Sigmoid colon (tissue), 7 donors: ENCODE measurements around the gene KCNA2. TPM values are rescaled to one million over a fixed set of nuclear protein-coding genes. Genes with fewer than 3 reads are reported as not detected.
A peak's percentile ranks its signal among the peaks of the same experiment; 100 is the strongest.

Experiments used
- DNase-seq: peaks from one replicate; pipeline ENCODE4 v3.0.0-alpha.2; 2019
- H3K27ac ChIP-seq, 4 donors: fragments of 200-600 bp; sonication (generic); one replicate each; pipeline ENCODE4 v1.5.1; 2016 to 2019; ENCODE audit warnings: mild to moderate bottlenecking in 1 of 4
- H3K27me3 ChIP-seq, 3 donors: fragments of 200-600 bp; sonication (generic); one replicate each; pipeline ENCODE4 v1.5.1; 2019; ENCODE audit warnings: mild to moderate bottlenecking in 1 of 3
- H3K36me3 ChIP-seq, 4 donors: fragments of 200-600 bp; sonication (generic); one replicate each; pipeline ENCODE4 v1.5.1; 2016 to 2019
- H3K4me1 ChIP-seq, 4 donors: fragments of 200-600 bp; sonication (generic); one replicate each; pipeline ENCODE4 v1.5.1; 2017 to 2019
- H3K4me3 ChIP-seq, 4 donors: fragments of 200-600 bp; sonication (generic); one replicate each; pipeline ENCODE4 v1.5.1; 2017 to 2019; ENCODE audit warnings: mild to moderate bottlenecking in 2 of 4, moderate library complexity in 1 of 4
- H3K9me3 ChIP-seq, 4 donors: fragments of 200-600 bp in 3 of 4; sonication (generic) in 3 of 4; one replicate each; pipeline versions ENCODE4 v1.5.1 to v1.6.1; 2013 to 2019
- EP300 ChIP-seq, 4 donors: sonication (generic); formaldehyde crosslinking; IDR thresholded peaks; one replicate each; pipeline ENCODE4 v1.6.1; 2017; ENCODE audit warnings: antibody characterized with exemption in 4 of 4
- POLR2A ChIP-seq, 2 donors: fragments of 450-650 bp; IDR thresholded peaks; one replicate each; pipeline ENCODE4 v1.6.1; 2016; ENCODE audit warnings: antibody characterized with exemption in 2 of 2, mild to moderate bottlenecking in 2 of 2, moderate library complexity in 2 of 2
- POLR2AphosphoS5 ChIP-seq, 4 donors: sonication (generic); formaldehyde crosslinking; IDR thresholded peaks; one replicate each; pipeline ENCODE4 v1.6.1; 2017; ENCODE audit warnings: antibody characterized with exemption in 4 of 4
- WGBS, 2 donors: extraction: QIAGEN DNeasy Blood & Tissue Kit; methylation state at CpG; one replicate each; pipeline ENCODE4 v1.1.7; 2013; 5-methylcytosine and 5-hydroxymethylcytosine counted together
- intact Hi-C: fragments of 100-400 bp; cut with DNase I; formaldehyde crosslinking; loops from one replicate; pipeline ENCODE4 v1.15.1; 2023
- polyA plus RNA-seq, 3 donors: library from polyadenylated mRNA; stranded (reverse); fragments of 200-250 nt; gene quantifications; one replicate each; pipeline ENCODE4 v1.2.3, GENCODE V29; 2013
- total RNA-seq, 4 donors: library from RNA; depleted of rRNA; stranded (reverse); fragments of >200 nt; gene quantifications; one replicate each; pipeline ENCODE4 v1.1.0, GENCODE V29; 2016
- TF ChIP-seq, protein P1 (sequence below), 4 experiments: fragments of 450-650 bp in 3 of 4; fragments of 200-600 bp in 1 of 4; IDR thresholded peaks; one replicate each; pipeline ENCODE4 v1.5.1; 2016 to 2019; ENCODE audit warnings: antibody characterized with exemption in 4 of 4, mild to moderate bottlenecking in 3 of 4, moderate library complexity in 2 of 4
- donor health status: healthy with polysubstance abuse.
- donor health status: Bipolar disorder and iron deficiency.
- donor health status: healthy.

The KCNA2 gene
- total and polyA plus RNA-seq, 7 donors: under 0.01 to 5.8 (median 1.2) TPM; not detected in 1

DNA sequence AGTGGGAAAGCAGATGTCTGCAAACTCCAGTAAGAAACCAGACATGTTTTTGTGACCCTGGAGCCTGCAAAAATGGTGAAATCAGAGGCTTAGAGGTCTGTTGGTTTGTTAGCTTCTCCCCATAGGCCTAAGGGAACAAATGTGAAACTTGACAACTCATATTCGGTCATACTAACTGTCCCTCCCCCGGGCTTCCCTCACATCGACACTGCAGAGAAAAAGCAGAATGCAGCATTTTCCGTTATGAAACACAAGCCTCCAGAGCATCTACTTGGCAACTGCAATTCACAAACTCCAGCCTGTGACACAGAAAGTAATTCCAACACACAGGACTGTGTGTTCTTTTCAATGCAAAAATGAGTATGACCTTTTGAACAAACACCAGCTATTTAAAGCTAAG, 3.7 kb downstream of the KCNA2 start:
- peaks cover 0 to 20% (median 19%) of the 10 kb centered on the region in 4 donors for H3K4me1 ChIP-seq
- H3K27ac ChIP-seq: no peak overlapping the region
- peak; percentile 63 for DNase-seq

DNA sequence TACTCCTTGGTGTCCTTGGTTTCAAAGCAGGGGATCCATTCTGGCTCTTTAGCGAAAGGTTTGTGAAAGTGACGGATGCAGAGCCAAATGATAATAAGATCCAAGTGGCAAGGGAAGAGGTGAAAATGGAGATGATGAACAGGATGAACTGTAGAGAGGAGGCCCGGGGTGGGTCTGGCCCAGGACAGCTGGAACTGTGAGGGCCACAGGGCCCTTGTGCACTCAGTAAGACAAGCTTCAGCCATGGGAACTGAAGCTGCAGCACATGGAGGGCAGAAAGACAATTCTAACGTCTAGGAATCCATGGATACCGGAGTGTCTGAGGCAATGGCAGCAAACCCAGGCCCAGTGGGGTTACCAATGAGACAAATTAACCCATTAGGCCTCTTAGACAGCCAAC, 4.8 kb downstream of the KCNA2 start:
- intact Hi-C loops: no loop called here
- WGBS, 2 donors: 76 to 89% methylated on average over 5 of the region's 5 CpGs
- no peak overlapping the region for H3K27ac ChIP-seq
- TF ChIP-seq POLR2AphosphoS5 (IDR thresholded peaks at IDR 0.05) (no peak), POLR2A (IDR thresholded peaks at IDR 0.05) (no peak), EP300 (IDR thresholded peaks at IDR 0.05) (no peak)
- TF ChIP-seq, protein P1, sequence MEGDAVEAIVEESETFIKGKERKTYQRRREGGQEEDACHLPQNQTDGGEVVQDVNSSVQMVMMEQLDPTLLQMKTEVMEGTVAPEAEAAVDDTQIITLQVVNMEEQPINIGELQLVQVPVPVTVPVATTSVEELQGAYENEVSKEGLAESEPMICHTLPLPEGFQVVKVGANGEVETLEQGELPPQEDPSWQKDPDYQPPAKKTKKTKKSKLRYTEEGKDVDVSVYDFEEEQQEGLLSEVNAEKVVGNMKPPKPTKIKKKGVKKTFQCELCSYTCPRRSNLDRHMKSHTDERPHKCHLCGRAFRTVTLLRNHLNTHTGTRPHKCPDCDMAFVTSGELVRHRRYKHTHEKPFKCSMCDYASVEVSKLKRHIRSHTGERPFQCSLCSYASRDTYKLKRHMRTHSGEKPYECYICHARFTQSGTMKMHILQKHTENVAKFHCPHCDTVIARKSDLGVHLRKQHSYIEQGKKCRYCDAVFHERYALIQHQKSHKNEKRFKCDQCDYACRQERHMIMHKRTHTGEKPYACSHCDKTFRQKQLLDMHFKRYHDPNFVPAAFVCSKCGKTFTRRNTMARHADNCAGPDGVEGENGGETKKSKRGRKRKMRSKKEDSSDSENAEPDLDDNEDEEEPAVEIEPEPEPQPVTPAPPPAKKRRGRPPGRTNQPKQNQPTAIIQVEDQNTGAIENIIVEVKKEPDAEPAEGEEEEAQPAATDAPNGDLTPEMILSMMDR (IDR thresholded peaks at IDR 0.05): no peak
- peaks cover 0 to 10% (median 9%) of the 10 kb centered on the region in 4 donors for H3K4me1 ChIP-seq
- H3K36me3 ChIP-seq: no peaks in the 10 kb centered on the region
- DNase-seq: no peak
- no peak overlapping the region for H3K4me3 ChIP-seq
- no peaks in the 10 kb centered on the region for H3K9me3 ChIP-seq
- peaks cover 0 to 5% (median 2%) of the 10 kb centered on the region in 3 donors for H3K27me3 ChIP-seq

More for the DNA sequence above, 3.7 kb downstream of the KCNA2 start:
- Histone ChIP-seq H3K4me3 (no peak overlapping the region), H3K9me3 (no peaks in the 10 kb centered on the region), H3K27me3 (peaks cover 0 to 17% (median 13%) of the 10 kb centered on the region in 3 donors), H3K36me3 (no peaks in the 10 kb centered on the region)
- TF ChIP-seq POLR2A (IDR thresholded peaks at IDR 0.05): no peak
- TF ChIP-seq, protein P1 (IDR thresholded peaks at IDR 0.05): no peak
- TF ChIP-seq POLR2AphosphoS5 (IDR thresholded peaks at IDR 0.05): peak in 1 of 4 donors; percentile 18
- TF ChIP-seq EP300 (IDR thresholded peaks at IDR 0.05): no peak
- WGBS, 2 donors: 79 to 92% methylated on average over 4 of the region's 4 CpGs
- intact Hi-C loops: no loop called here

DNA sequence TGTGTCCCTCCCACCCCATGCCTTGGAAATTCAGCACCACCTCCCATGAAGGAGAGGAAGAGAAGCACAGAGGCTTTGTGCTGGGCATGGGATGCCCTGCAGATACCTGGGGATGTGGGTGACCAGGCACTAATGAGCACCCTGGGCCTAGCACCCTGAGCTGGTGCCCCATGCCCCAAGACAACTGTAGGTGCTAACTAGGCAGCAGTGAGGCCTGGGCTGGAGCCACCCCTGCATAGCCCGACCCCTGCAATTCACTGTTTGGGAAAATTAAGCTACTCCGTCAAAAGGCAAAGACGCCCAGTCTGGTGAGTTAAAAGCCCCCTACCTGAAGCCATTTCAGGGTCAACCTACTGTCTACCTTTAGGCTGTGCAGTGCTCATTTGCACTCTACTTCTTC, 5.4 kb downstream of the KCNA2 start:
- H3K36me3 ChIP-seq: no peaks in the 10 kb centered on the region
- no peak overlapping the region for H3K27ac ChIP-seq
- TF ChIP-seq, protein P1 (IDR thresholded peaks at IDR 0.05): no peak
- TF ChIP-seq POLR2A (IDR thresholded peaks at IDR 0.05) (no peak), EP300 (IDR thresholded peaks at IDR 0.05) (no peak), POLR2AphosphoS5 (IDR thresholded peaks at IDR 0.05) (no peak)
- no peak overlapping the region for H3K4me3 ChIP-seq
- H3K4me1 ChIP-seq: peaks cover 0 to 4% (median 3%) of the 10 kb centered on the region in 4 donors
- H3K27me3 ChIP-seq: peaks cover 0 to 5% (median 0%) of the 10 kb centered on the region in 3 donors
- intact Hi-C loops: no loop called here
- H3K9me3 ChIP-seq: no peaks in the 10 kb centered on the region
- DNase-seq: no peak
- 95% methylated on average over 3 of the region's 3 CpGs for WGBS, 2 donors

DNA sequence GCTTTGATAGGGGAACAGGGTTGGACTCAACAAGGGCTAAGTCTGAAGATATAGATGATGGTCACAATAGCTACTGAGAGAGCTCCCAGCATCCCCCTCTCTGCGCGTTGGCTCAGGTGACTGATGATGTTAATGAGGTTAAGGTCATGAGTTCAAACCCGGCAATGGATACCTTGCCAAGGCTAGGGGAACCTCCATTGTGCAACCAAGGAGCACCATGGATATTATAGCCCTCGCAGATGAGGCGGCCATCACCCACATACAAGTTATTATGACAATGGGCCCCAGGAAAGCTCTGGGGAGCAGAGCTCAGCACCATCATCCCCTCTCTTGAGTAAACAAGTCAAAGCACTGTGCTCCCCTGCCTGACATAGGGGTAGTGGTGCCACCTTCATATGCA, 8.2 kb downstream of the KCNA2 start:
- DNase-seq: no peak
- H3K27ac ChIP-seq: no peak overlapping the region
- H3K4me1 ChIP-seq: no peaks in the 10 kb centered on the region
- 95 to 98% methylated on average over 5 of the region's 5 CpGs for WGBS, 2 donors
- H3K27me3 ChIP-seq: no peaks in the 10 kb centered on the region
- H3K4me3 ChIP-seq: no peak overlapping the region
- TF ChIP-seq, protein P1 (IDR thresholded peaks at IDR 0.05): no peak
- TF ChIP-seq POLR2A (IDR thresholded peaks at IDR 0.05) (no peak), EP300 (IDR thresholded peaks at IDR 0.05) (no peak), POLR2AphosphoS5 (IDR thresholded peaks at IDR 0.05) (no peak)
- H3K36me3 ChIP-seq: no peaks in the 10 kb centered on the region
- intact Hi-C loops: no loop called here
- no peaks in the 10 kb centered on the region for H3K9me3 ChIP-seq

DNA sequence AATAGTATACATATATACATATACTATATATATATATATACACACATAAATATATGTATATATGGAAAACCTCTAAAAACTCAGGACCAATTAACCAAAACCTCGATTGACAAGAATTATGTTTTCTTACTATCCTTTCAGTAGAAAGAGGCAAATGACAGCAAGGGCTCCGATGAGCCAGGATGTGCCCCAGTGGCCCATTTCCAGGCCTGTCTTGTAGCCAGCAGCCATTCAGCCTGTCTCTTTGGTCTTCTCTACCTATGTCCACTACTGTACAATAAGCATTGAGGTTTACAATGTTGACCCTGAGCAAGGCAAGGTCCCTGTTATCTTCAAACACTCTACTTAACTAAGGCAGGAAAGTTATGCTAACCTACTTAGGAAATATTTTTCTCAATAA, 9.8 kb downstream of the KCNA2 start:
- H3K27me3 ChIP-seq: no peaks in the 10 kb centered on the region
- no peaks in the 10 kb centered on the region for H3K9me3 ChIP-seq
- TF ChIP-seq POLR2AphosphoS5 (IDR thresholded peaks at IDR 0.05) (no peak), POLR2A (IDR thresholded peaks at IDR 0.05) (no peak), EP300 (IDR thresholded peaks at IDR 0.05) (no peak)
- TF ChIP-seq, protein P1 (IDR thresholded peaks at IDR 0.05): no peak
- DNase-seq: no peak
- no peaks in the 10 kb centered on the region for H3K4me1 ChIP-seq
- 83 to 88% methylated on average over 2 of the region's 2 CpGs for WGBS, 2 donors
- intact Hi-C loops: no loop called here
- no peaks in the 10 kb centered on the region for H3K36me3 ChIP-seq
- no peak overlapping the region for H3K27ac ChIP-seq
- H3K4me3 ChIP-seq: no peak overlapping the region
